Memory B cell (primary cell): Measurements from ENCODE around the gene ZNF860.
"Not testable (repeated sequence)": the region's sequence is repeated elsewhere in the genome, so short reads cannot be mapped to it uniquely, and the experiment has no call there.

Experiments
- ATAC-seq: fragments of 150-1000 bp; cut with Tn5 transposase; 2 replicates; pipeline ENCODE4 v1.10.0; 2021; ENCODE audit warnings: low read depth, mild to moderate bottlenecking, moderate library complexity
- DNase-seq, 2 donors: peaks; one replicate each; pipeline ENCODE4 v3.0.0; 2022; ENCODE audit warnings: low spot score in 2 of 2
- H3K27ac Mint-ChIP-seq: one replicate; pipeline ENCODE4 v1.8.0; 2022; ENCODE audit warnings: mild to moderate bottlenecking, moderate library complexity, mixed read lengths
- H3K27me3 Mint-ChIP-seq: one replicate; pipeline ENCODE4 v1.8.0; 2022; ENCODE audit warnings: mixed read lengths
- H3K36me3 Mint-ChIP-seq: one replicate; pipeline ENCODE4 v1.8.0; 2022; ENCODE audit warnings: mild to moderate bottlenecking, mixed read lengths
- H3K4me1 Mint-ChIP-seq: one replicate; pipeline ENCODE4 v1.8.0; 2022; ENCODE audit warnings: mixed read lengths
- H3K4me3 Mint-ChIP-seq: one replicate; pipeline ENCODE4 v1.8.0; 2022; ENCODE audit warnings: mild to moderate bottlenecking, moderate library complexity, mixed read lengths
- H3K9me3 Mint-ChIP-seq: one replicate; pipeline ENCODE4 v1.8.0; 2022; ENCODE audit warnings: mixed read lengths

The ZNF860 gene

GRCh38 chr3:31973081-31973480, 8.5 kb upstream of the ZNF860 start:
- Mint-ChIP-seq H3K27me3 (no peaks in the 10 kb centered on the region), H3K9me3 (no peaks in the 10 kb centered on the region), H3K4me3 (peak overlapping the region; percentile 67), H3K27ac (peak overlapping the region; percentile 85), H3K4me1 (peaks cover 73% of the 10 kb centered on the region), H3K36me3 (peaks cover 34% of the 10 kb centered on the region)
- DNase-seq = no peak
- ATAC-seq = no peak

DNA sequence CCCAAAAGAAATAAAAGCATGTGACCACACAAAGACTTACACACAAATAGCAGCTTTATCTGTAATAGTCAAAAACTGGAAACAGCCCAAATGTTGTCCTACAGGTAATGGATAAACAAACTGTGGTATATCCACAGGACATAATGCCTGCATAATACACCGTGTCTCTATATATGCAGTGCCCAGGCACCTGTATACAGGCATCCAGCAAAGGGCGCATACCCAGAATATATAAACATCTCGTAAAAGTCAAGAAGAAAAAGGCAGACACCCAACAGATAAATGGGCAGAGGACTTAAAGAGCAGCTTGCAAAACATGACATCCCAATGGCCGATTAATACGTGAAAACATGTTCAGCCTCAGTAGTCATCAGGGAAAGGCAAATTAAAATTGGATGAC, 7.7 kb upstream of the ZNF860 start:
- H3K4me3 Mint-ChIP-seq = peak overlapping the region; percentile 43
- peaks cover 36% of the 10 kb centered on the region for H3K36me3 Mint-ChIP-seq
- DNase-seq = no peak
- ATAC-seq = no peak
- peaks cover 73% of the 10 kb centered on the region for H3K4me1 Mint-ChIP-seq
- no peaks in the 10 kb centered on the region for H3K9me3 Mint-ChIP-seq
- H3K27me3 Mint-ChIP-seq = no peaks in the 10 kb centered on the region
- peak overlapping the region; percentile 85 for H3K27ac Mint-ChIP-seq

GRCh38 chr3:31974471-31974870, 7.1 kb upstream of the ZNF860 start:
- Mint-ChIP-seq H3K4me1 (peaks cover 72% of the 10 kb centered on the region), H3K4me3 (peak overlapping the region; percentile 36), H3K27me3 (no peaks in the 10 kb centered on the region), H3K9me3 (no peaks in the 10 kb centered on the region), H3K27ac (peak overlapping the region; percentile 85), H3K36me3 (peaks cover 33% of the 10 kb centered on the region)
- ATAC-seq (no peak), DNase-seq (no peak)

- DNase-seq = no peak
- Mint-ChIP-seq H3K4me1 (peaks cover 74% of the 10 kb centered on the region), H3K36me3 (peaks cover 34% of the 10 kb centered on the region), H3K27me3 (no peaks in the 10 kb centered on the region), H3K27ac (peak overlapping the region; percentile 85), H3K4me3 (peak overlapping the region; percentile 36), H3K9me3 (no peaks in the 10 kb centered on the region)
- ATAC-seq = no peak
Observed at GRCh38 chr3:31974964-31975363, 6.6 kb upstream of the ZNF860 start.

- Mint-ChIP-seq H3K4me1 (peaks cover 69% of the 10 kb centered on the region), H3K36me3 (peaks cover 33% of the 10 kb centered on the region), H3K4me3 (peak overlapping the region; percentile 22), H3K27me3 (no peaks in the 10 kb centered on the region), H3K9me3 (no peaks in the 10 kb centered on the region), H3K27ac (peak overlapping the region; percentile 85)
- ATAC-seq (no peak), DNase-seq (no peak)
Observed at GRCh38 chr3:31976302-31976701, 5.2 kb upstream of the ZNF860 start.

- no peaks in the 10 kb centered on the region for H3K27me3 Mint-ChIP-seq
- ATAC-seq = no peak
- peak overlapping the region; percentile 100 for H3K4me3 Mint-ChIP-seq
- H3K36me3 Mint-ChIP-seq = peaks cover 37% of the 10 kb centered on the region
- peak overlapping the region; percentile 85 for H3K27ac Mint-ChIP-seq
- H3K4me1 Mint-ChIP-seq = peaks cover 66% of the 10 kb centered on the region
- no peak for DNase-seq
- no peaks in the 10 kb centered on the region for H3K9me3 Mint-ChIP-seq
Observed at GRCh38 chr3:31977736-31978135, 3.8 kb upstream of the ZNF860 start.

DNA sequence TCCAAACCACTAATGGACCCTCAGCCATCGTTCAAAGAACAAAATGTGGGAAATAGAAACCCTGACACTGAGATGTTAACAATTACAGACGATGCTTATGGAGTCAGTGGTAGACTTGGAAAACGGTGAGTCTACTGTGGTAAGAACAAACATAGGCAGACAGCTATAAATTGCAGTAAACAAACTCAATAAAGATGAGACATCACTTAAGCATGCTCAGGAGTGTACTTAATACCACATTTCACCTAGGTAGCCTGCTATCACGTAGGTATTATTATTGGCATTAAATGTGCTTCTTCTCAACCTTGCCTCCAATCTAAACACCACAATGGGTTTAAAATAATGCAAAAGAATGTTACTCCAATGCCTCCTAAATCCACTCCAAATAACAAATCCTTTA, 3.0 kb upstream of the ZNF860 start:
- Mint-ChIP-seq H3K27ac (peak overlapping the region; percentile 85), H3K9me3 (no peaks in the 10 kb centered on the region), H3K4me1 (peaks cover 68% of the 10 kb centered on the region), H3K4me3 (peak overlapping the region; percentile 100), H3K36me3 (peaks cover 44% of the 10 kb centered on the region), H3K27me3 (no peaks in the 10 kb centered on the region)
- ATAC-seq (no peak), DNase-seq (no peak)

DNA sequence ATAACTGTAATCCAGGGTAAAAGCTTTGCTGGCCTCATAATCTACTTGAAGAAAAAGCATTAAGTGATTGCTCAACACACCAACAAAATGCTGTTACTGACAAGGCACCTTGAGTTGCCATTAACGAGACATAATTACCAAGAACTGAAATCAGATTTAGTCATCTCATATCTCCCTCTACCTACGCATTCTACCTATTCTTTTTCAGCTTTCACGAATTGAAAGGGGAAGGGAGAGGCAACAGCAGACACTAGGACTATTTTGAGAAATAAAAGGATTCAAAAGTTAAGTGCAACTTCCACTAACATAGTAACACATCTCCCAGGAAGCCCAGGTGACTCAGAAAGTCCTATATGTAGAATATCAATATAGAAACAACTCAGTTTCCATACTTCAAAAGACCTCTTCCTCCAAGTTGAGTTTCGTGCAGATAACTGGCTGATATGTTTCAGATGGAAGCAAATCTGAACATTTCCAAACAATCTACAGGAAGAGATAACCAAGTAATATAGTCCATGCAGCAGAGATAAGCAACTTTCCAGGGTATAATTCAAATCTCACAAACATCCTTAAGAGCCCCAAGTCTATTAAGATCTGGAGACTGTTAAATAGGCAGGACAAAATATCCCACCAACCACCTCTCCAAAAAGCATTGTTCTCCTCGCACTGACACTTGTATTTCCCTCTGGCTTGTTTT, 2.4 kb upstream of the ZNF860 start:
- no peak for DNase-seq
- no peaks in the 10 kb centered on the region for H3K9me3 Mint-ChIP-seq

DNA sequence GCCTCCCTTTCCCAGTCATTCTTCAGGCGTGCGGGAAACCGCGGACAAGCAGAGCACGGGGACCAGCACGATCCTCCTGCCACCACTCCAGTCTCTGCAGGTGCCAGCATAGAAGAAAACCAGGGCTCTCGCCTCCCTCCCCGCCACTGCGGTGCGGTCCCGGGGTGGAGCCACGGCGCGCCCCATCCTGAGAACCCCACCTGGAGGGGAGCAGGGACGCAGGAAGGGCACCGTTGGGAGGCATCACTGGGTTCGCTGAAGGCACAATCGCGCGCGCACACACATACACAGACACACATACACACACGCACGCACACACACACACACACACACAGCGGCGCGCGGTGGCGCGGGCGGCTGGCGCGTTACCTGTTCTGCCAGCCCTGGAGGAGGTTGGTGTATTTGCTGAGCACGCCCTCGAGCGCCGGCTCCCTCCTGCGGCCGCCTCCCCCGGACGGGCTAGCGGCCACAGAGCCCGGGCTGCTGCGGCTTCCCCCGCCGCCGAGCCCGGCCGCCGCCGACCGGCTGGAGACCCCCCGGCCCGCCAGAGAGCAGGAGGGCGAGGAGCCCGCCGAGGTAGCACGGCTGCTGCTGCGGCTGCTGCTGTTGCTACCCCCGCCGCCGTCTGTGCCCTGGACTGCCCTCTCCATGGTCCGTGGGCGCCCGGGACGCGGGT, 882 bp upstream of the ZNF860 start:
- Mint-ChIP-seq H3K27me3 (no peaks in the 10 kb centered on the region), H3K4me3 (peak overlapping the region; percentile 100), H3K27ac (peak overlapping the region; percentile 85), H3K36me3 (peaks cover 49% of the 10 kb centered on the region), H3K4me1 (peaks cover 58% of the 10 kb centered on the region), H3K9me3 (peaks cover 4% of the 10 kb centered on the region)
- DNase-seq (peak; percentile 62 to 67), ATAC-seq (peak; percentile 82)

More for the DNA sequence above, 2.4 kb upstream of the ZNF860 start:
- Mint-ChIP-seq H3K27ac (peak overlapping the region; percentile 85), H3K4me1 (peaks cover 64% of the 10 kb centered on the region), H3K4me3 (peak overlapping the region; percentile 100), H3K36me3 (peaks cover 45% of the 10 kb centered on the region), H3K27me3 (no peaks in the 10 kb centered on the region)
- no peak for ATAC-seq

DNA sequence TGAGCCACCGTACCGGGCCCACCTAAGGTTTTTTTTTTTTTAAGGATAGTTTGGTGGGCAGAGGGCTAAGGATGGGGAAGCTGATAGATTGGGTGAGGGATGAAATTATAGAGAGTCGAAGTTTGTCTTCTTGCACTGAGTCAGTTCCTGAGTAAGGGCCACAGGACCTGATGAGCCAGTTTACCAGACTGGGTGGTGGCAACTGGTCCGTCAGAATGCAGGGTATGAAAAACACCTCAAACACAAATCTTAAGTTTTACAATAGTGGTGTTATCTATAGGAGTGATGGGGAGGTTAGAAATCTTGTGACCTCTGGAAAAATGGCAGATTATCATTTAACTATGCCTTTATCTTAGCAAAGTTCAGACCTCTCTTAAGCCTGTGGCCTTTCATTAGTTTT, 2.8 kb downstream of the ZNF860 start:
- peaks cover 6% of the 10 kb centered on the region for H3K9me3 Mint-ChIP-seq
- peaks cover 31% of the 10 kb centered on the region for H3K4me1 Mint-ChIP-seq
- no peak for DNase-seq
- H3K27ac Mint-ChIP-seq = peak overlapping the region; percentile 60
- ATAC-seq = no peak
- H3K27me3 Mint-ChIP-seq = no peaks in the 10 kb centered on the region
- H3K36me3 Mint-ChIP-seq = peaks cover 48% of the 10 kb centered on the region
- H3K4me3 Mint-ChIP-seq = peak overlapping the region; percentile 24

GRCh38 chr3:31985831-31986230, 4.3 kb downstream of the ZNF860 start:
- peaks cover 28% of the 10 kb centered on the region for H3K4me1 Mint-ChIP-seq
- no peak for DNase-seq
- peaks cover 42% of the 10 kb centered on the region for H3K36me3 Mint-ChIP-seq
- no peaks in the 10 kb centered on the region for H3K27me3 Mint-ChIP-seq
- H3K9me3 Mint-ChIP-seq = peaks cover 6% of the 10 kb centered on the region
- no peak overlapping the region for H3K27ac Mint-ChIP-seq
- ATAC-seq = no peak
- peak overlapping the region; percentile 17 for H3K4me3 Mint-ChIP-seq

- no peak for DNase-seq
- H3K9me3 Mint-ChIP-seq = peaks cover 7% of the 10 kb centered on the region
Observed at GRCh38 chr3:31988271-31988670, 6.7 kb downstream of the ZNF860 start.

DNA sequence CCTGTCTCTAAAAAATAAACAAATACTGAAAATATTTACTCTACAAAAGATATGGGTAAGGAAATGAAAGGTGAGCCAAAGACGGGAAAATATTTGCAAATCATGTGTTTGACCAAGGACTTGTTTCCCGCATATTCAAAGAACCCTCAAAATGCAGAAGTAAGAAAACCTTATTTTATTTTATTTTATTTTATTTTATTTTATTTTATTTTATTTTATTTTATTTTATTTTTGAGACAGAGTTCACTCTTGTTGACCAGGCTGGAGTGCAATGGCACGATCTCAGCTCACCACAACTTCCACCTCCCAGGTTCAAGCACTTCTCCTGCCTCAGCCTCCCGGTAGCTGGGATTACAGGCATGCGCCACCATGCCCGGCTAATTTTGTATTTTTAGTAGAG, 11.4 kb downstream of the ZNF860 start:
- not testable (repeated sequence) for H3K4me1 Mint-ChIP-seq, H3K4me3 Mint-ChIP-seq, DNase-seq, H3K27ac Mint-ChIP-seq, ATAC-seq, H3K27me3 Mint-ChIP-seq
- Mint-ChIP-seq H3K9me3 (peaks cover 11% of the 10 kb centered on the region), H3K36me3 (peaks cover 17% of the 10 kb centered on the region)

More at GRCh38 chr3:31988271-31988670, 6.7 kb downstream of the ZNF860 start:
- peaks cover 18% of the 10 kb centered on the region for H3K4me1 Mint-ChIP-seq
- peaks cover 37% of the 10 kb centered on the region for H3K36me3 Mint-ChIP-seq
- H3K27ac Mint-ChIP-seq = peak overlapping the region; percentile 19
- no peaks in the 10 kb centered on the region for H3K27me3 Mint-ChIP-seq
- no peak overlapping the region for H3K4me3 Mint-ChIP-seq
- ATAC-seq = no peak

DNA sequence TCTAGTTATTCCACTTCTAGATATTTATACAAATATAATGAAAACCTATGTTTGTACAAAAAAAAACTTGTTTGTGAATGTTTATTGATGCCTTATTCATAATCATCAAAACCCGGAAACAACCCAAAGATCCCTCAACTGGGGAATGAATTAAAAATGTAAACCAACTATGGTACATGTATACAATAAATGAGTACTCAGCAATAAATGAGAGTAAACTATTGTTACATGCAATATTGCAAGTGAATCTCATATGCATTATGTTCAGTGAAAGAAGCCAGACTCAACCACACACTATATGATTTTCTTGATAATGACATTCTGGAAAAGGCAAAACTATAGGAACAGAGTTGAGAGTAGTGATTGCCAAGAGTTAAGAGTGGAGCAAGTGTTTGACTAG, 12.3 kb downstream of the ZNF860 start:
- no peak overlapping the region for H3K4me3 Mint-ChIP-seq
- H3K27me3 Mint-ChIP-seq = no peaks in the 10 kb centered on the region
- DNase-seq (no peak), ATAC-seq (no peak)
- H3K27ac Mint-ChIP-seq = peak overlapping the region; percentile 55
- peaks cover 12% of the 10 kb centered on the region for H3K4me1 Mint-ChIP-seq
- peaks cover 20% of the 10 kb centered on the region for H3K36me3 Mint-ChIP-seq
- H3K9me3 Mint-ChIP-seq = peaks cover 11% of the 10 kb centered on the region
